MCF 10A (cell line): ENCODE results near the gene PNN. TPM values are rescaled to one million over a fixed set of nuclear protein-coding genes. Genes with fewer than 3 reads are reported as not detected.

ENCODE experiments used
- BruUV-seq: library from RNA; stranded (reverse); fragments of 400-500 nt; replicated peaks from 2 replicates; lab custom pipeline; 2021; lab: Mats Ljungman, UMichigan
- CTCF ChIA-PET: fragments of 300-600 bp; sonication (Branson Sonifier 250); formaldehyde crosslinking; extraction: SDS; loops from one replicate; lab custom pipeline; 2021; ENCODE audit warnings: antibody characterized with exemption, inconsistent platforms; lab: Yijun Ruan, JAX
- POLR2A ChIA-PET: fragments of 300-600, 350-650 bp; sonication (Branson Sonifier 250); formaldehyde crosslinking; extraction: SDS; loops from one replicate; lab custom pipeline; 2020; ENCODE audit warnings: antibody characterized with exemption, inconsistent platforms; lab: Yijun Ruan, JAX
- DNase-seq: peaks from one replicate; pipeline ENCODE4 v3.0.0-alpha.2; 2018; ENCODE audit not compliant: unreplicated experiment
- H3K27ac Mint-ChIP-seq: one replicate; pipeline ENCODE4 v1.8.0; 2022; ENCODE audit warnings: mild to moderate bottlenecking, low read depth, mixed read lengths; ENCODE audit not compliant: unreplicated experiment
- H3K27me3 Mint-ChIP-seq: one replicate; pipeline ENCODE4 v1.8.0; 2022; ENCODE audit warnings: mixed read lengths; ENCODE audit not compliant: insufficient read depth, unreplicated experiment
- H3K36me3 Mint-ChIP-seq: one replicate; pipeline ENCODE4 v1.8.0; 2022; ENCODE audit warnings: mild to moderate bottlenecking, moderate library complexity, mixed read lengths; ENCODE audit not compliant: insufficient read depth, unreplicated experiment
- H3K4me1 Mint-ChIP-seq: one replicate; pipeline ENCODE4 v1.8.0; 2022; ENCODE audit warnings: mixed read lengths; ENCODE audit not compliant: insufficient read depth, unreplicated experiment
- H3K4me3 Mint-ChIP-seq: one replicate; pipeline ENCODE4 v1.8.0; 2022; ENCODE audit warnings: mild to moderate bottlenecking, moderate library complexity, mixed read lengths; ENCODE audit not compliant: unreplicated experiment
- H3K9me3 Mint-ChIP-seq: one replicate; pipeline ENCODE4 v1.8.0; 2022; ENCODE audit warnings: mixed read lengths; ENCODE audit not compliant: unreplicated experiment
- CTCF ChIP-seq: fragments of 200-600 bp; IDR thresholded peaks from one replicate; pipeline ENCODE4 v1.8.0; 2022; ENCODE audit warnings: antibody characterized with exemption, mild to moderate bottlenecking; ENCODE audit not compliant: unreplicated experiment
- intact Hi-C: fragments of 100-400 bp; cut with micrococcal nuclease; formaldehyde crosslinking; loops from 2 replicates; pipeline ENCODE4 v1.14.1; 2022
- total RNA-seq: library from RNA; stranded (reverse); gene quantifications from 2 replicates; pipeline ENCODE4 v1.2.3, GENCODE V29; 2022

The PNN gene
- total RNA-seq, 1 experiment from 2014 or later, result 96.7 TPM

GRCh38 chr14:39173198-39173597 lies 1.9 kb upstream of the PNN start:
- ChIA-PET POLR2A (interaction anchor here (0.7 to 5.0 kb wide), 4 partner anchors 15 to 259 kb away, joined by 3 to 113 read pairs (median 10); partner anchors contain the start of gene FBXO33), CTCF (interaction anchor here (1.4 kb wide), 1 partner anchor 99 kb away, joined by 3 read pairs; no protein-coding TSS in a partner anchor)
- BruUV-seq, result no TSS peak
- H3K4me1 Mint-ChIP-seq, result peaks cover 18% of the 10 kb centered on the region
- intact Hi-C loops, result loop anchor here (5.0 kb wide), 1 partner anchor 259 kb away; the partner anchor contains the start of gene FBXO33
- no peak for TF ChIP-seq CTCF
- H3K4me3 Mint-ChIP-seq, result no peak overlapping the region
- H3K27me3 Mint-ChIP-seq, result no peaks in the 10 kb centered on the region
- no peak overlapping the region for H3K27ac Mint-ChIP-seq
- DNase-seq, result no peak
- H3K36me3 Mint-ChIP-seq, result peaks cover 2% of the 10 kb centered on the region
- H3K9me3 Mint-ChIP-seq, result no peaks in the 10 kb centered on the region

- TSS peak; percentile 68 for BruUV-seq
- intact Hi-C loops, result no loop called here
- no peak for TF ChIP-seq CTCF
- ChIA-PET POLR2A (interaction anchor here (0.6 to 5.0 kb wide), 24 partner anchors 10 to 256 kb away, joined by 3 to 113 read pairs (median 4); partner anchors contain the start of genes FBXO33, GEMIN2 and SEC23A), CTCF (interaction anchor here (0.6 kb wide), 1 partner anchor 31 kb away, joined by 5 read pairs; no protein-coding TSS in a partner anchor)
- DNase-seq, result peak; percentile 27
- Mint-ChIP-seq H3K4me3 (peak overlapping the region; percentile 93), H3K4me1 (peaks cover 8% of the 10 kb centered on the region), H3K27me3 (no peaks in the 10 kb centered on the region), H3K27ac (peak overlapping the region; percentile 98), H3K36me3 (no peaks in the 10 kb centered on the region), H3K9me3 (no peaks in the 10 kb centered on the region)
These were observed 600 bp downstream of the PNN start for GRCh38 chr14:39175445-39176262.

DNA sequence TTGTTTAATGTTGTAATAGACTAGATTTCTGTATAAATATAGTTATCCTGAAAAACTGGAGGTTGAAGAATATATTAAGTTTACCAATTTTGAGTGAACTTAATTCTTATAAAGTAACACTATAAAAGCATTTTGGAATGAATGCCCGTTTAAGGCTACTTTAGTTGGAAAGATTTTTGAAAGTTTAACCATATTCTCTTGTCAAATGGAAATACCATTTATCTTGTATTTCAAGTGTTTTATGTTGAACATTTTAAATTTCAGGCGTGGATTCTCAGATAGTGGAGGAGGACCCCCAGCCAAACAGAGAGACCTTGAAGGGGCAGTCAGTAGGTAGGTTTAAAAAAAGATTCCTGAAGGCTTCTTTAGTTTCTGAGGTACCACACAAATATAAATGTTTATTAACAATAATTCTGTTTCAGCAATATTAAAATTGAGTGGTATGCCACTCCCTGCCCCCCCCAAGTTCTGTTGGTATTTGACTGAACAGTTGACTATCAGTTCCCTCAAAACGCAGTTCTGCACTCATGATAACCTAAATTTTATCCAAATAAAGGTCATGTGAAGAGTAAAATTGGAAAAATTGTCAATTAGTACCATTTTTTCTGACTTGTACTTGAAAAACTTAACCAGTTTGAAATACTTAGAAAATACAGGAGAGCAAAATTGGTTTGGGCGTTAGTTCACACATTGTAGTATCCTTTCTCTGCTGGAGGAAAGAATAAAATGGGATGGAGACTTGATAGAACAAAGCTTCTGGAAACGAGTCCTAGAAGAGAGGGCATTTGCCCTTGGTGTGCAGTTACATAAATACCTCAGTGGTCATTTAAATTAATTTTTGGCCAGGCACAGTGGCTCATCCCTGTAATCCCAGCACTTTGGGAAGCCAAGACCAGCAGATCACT lies 1.5 kb downstream of the PNN start:
- Mint-ChIP-seq H3K9me3 (no peaks in the 10 kb centered on the region), H3K27ac (peak overlapping the region; percentile 98), H3K4me3 (peak overlapping the region; percentile 93), H3K27me3 (no peaks in the 10 kb centered on the region), H3K36me3 (no peaks in the 10 kb centered on the region), H3K4me1 (peaks cover 8% of the 10 kb centered on the region)
- DNase-seq, result no peak
- CTCF ChIA-PET, result no interaction called here
- no TSS peak for BruUV-seq
- TF ChIP-seq CTCF, result no peak
- intact Hi-C loops, result no loop called here
- POLR2A ChIA-PET, result interaction anchor here (1.0 to 5.0 kb wide), 10 partner anchors 9 to 256 kb away, joined by 3 to 113 read pairs (median 10); partner anchors contain the start of genes FBXO33 and GEMIN2
